ENCODE data around the gene EHMT1.

EHMT1 gene

DNA sequence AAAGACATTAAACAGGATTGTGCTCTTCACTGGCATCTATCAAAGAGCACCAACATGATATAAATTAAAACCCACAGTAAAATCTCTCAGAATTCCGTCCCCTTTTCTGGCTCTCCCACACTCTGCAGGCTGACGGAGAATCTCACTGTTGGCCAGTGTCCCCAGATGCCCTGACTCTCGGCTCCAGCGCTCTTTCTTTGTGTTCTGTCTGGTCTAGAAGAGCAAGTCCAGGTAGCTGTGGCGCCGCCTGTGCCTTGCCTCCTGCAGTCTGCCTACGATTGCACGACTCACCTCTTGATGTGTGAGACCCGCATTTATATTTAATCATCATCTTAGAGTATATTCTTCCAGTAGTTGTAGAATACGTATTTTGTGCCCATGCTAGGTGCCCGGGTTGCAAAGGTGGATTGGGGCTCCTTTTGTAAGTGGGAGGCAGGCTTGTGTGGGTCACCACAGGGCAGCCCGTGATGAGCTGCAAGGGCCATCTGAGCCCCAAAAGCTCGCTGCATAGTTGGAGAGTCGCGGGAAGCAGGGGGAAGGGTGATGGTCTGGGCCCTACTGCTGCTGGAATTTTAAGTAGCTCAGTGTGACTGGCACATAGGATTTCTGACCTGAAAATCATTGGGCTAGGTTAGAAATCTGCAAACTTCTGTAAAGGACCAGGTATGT lies 55.6 kb downstream of the EHMT1 start:
- DNase-seq = no peak

DNA sequence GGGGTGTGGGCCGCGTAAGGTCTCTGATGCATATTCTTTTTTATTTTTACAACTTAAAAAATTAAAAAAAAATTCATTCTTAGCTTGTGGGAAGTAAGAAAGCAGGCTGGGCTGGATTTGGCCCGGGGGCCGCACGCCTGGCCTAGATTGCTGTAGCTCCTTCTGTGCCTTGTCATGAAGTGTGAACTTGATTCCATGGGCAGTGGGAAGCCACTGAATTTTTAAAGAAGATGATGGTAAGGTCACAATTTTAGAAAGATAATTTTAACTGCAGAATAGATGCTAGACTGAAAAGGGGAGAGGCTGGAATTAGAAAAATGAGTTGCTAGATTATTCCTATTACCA lies 56.1 kb downstream of the EHMT1 start:
- DNase-seq = no peak

DNA sequence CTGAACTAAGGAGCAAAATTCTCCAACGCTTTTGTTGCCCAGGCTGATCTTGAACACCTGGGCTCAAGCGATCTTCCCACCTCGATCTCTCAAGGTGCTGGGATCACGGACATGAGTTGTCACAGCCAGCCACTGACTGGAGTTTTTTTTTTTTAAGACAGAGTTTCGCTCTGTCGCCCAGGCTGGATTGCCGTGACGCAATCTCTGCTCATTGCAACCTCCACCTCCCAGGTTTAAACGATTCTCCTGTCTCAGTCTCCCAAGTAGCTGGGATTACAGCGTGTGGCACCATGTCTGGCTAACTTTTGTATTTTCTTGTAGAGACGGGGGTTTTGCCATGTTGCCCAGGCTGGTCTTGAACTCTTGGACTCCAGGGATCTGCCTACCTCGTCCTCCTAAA lies 58.2 kb downstream of the EHMT1 start:
- no peak for DNase-seq

DNA sequence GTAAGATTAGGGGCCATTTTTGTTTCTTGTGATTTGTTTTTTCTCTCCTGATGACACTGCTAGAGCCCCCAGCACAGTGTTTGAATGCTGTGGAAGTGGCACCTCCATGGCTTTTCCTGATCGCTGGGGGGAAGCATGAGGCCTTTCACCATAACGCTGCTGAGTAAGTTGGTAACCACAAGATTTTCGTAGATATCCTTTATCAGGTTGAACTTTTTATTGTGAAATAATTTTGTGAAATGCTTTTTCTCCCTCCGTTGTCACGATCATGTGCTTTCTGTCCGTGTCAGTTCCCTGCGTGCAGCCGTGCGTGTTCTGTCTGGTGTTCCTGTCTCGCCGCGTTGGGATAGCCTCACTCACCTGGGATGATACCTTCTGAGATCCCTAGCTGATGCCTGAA lies 59.4 kb downstream of the EHMT1 start:
- no peak for DNase-seq

DNA sequence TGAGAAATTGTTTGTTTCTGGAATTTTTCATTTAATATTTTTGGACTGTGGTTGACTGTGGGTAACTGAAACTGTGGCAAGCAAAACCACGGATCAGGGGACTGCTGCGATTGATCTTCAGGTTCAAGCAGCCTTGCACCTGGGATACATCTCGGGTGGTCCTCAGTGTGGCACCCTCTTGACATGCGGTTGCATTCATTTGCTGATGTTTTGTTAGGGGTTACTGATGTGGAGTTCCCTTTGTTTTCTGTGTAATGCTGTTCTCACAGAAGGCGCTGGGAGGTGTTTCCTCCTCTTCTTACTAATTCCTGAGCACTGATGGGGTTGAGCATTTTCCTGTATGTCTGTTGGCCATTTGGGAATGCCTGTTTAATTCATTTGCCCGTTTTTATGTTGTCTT lies 60.4 kb downstream of the EHMT1 start:
- DNase-seq = no peak

DNA sequence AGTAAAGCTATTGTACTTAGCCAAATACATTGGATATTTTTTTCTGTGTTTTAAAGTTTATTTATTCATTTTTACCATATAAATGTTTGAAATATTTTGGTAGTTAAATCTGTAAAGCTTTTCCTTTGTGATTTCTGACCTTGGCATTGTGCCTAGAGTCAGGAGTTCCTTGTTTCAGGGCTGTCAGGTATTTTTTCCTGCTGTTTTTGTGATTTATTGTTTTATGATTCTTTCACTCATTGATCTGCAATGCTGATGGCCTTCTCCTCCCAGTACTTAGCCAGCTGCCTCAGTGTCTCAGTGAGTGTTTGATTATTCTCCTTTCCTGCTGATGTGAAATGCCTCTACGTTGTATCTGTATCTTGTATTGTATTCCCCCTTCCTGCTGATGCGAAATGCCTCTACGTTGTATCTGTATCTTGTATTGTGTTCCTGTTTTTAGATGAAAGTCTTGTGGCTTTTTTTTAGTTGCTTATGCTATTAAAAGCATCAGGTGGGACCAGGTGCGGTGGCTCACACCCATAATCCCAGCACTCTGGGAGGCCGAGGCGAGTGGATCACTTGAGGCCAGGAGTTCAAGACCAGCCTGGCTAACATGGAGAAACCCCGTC lies 61.0 kb downstream of the EHMT1 start:
- DNase-seq = no peak

DNA sequence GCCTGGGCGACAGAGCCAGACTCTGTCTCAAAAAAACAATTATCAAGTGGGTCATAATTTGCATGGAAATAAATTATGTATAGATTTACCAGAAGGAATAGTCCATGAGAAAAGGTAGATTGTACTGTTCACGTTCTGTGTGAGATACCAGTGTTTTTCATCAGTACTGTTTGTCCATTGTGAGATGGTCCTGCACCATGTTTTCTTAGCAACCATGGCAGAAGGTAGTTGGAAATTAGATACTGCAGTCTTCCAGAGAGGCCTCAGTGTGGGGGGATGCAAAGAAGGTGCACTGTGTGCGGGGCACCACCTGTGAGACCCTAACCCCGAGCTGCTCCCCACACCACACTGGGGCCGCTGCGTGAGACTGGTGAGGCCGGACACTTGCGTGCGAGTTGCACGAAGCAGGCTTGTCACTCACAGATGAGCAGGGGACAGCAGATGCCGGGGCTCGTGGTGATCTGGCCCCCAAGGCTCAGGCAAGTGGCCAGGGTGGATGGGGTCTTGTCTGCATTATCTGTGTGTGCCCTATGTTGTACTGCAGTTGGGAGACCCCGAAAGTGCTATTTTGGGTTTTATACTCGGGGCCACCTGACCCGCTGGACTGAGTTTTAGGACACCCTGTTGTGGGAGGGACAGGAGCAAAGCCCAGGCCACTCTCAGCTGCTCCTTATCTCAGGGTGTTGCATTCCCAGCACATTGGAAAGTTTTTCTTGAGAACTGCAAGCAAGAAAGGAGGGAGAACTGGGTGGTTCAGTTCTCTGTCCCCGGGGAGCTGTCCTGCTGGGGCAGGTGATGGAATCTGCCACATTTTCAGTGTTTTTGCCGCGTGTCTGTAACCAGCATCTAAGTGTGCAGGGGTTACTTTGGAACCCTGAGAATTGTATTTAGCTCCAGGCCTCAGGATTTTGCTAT lies 61.9 kb downstream of the EHMT1 start:
- DNase-seq = no peak

DNA sequence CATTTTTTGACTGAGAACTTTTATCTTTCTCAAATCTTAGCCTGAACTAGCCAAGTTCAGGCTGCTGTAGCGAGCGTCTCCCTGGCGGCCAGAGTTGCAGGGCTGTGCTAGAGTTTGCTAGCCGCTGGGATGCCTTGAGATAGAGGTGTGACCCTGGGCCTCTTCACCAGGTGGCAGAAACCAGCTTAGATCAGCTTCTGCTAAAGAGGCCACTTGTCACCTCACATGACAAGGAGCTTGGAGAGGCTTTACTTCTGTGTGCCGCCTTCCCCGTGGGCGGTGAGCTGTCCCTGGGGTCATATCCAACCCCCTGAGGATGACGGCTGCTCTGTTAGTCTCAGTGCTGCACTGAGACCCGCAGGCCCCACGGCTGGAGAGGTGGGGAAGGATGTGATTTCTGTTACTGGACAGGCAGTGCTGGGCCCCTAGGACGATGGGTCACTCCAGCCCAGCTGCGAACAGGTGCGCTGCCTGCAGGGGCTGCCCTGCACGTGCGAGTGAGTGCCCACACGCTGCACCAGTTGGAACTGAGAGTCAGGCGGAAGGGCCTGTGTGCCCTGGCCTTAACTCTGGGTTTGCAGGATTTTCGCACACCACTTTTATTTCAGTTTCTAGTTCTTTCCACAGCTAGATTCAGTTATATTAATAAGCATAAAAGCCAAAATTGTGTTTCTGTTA lies 63.8 kb downstream of the EHMT1 start:
- no peak for DNase-seq

DNA sequence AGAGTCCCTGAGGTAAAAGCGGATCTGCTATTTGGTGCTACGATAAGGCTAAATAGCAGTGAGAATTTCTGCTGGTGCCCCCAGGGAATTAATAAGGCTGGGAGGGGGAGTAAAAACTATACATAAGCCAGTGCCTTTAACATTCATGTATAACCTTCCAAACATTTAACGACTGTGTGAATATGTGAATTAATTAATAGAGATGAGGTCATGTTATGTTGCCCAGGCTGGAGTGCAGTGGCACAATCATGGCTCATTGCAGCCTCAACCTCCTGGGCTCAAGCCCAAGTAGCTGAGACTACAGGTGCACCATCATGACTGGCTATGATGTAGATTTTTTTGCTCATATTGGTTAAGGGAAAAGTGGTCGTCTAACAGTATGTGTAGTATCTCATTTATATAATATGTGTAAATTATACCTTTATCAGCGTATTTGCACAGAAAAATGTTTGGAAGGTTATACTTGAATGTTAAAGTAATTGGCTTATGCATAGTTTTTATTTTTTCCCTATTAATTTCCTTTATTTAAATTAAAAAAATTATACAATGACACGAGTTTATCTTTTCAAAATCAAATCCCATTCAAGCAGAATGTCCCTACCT lies 64.6 kb downstream of the EHMT1 start:
- no peak for DNase-seq

DNA sequence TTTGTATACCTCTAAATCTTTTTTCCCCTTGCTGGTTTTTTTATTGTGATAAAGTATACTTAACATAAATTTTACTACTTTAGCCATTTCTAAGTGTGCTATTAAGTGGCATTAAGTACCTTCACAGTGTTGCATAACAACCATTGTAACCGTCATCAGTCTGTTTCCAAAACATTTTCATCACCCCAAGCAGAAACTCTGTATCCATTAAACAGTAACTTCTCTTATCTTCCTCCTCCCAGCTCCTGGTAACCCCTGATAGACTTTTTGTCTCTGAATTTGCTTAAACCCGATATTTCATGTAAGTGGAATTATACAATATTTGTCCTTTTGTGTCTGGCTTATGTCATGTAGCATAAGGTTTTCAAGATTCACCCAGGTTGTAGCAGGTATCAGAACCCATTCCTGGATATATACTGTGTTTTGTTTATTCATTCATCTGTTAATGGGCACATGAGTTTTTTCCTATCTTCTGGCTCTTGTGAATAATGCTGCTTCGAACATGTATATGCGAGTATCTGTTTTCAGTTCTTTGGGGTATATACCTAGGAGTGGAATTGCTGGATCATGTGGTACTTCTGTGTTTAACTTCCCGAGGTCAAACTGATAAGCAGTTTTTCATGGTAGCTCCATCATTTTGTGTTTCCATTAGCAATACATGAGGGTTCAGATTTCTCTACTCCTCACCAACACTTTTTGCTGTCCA lies 66.4 kb downstream of the EHMT1 start:
- no peak for DNase-seq

DNA sequence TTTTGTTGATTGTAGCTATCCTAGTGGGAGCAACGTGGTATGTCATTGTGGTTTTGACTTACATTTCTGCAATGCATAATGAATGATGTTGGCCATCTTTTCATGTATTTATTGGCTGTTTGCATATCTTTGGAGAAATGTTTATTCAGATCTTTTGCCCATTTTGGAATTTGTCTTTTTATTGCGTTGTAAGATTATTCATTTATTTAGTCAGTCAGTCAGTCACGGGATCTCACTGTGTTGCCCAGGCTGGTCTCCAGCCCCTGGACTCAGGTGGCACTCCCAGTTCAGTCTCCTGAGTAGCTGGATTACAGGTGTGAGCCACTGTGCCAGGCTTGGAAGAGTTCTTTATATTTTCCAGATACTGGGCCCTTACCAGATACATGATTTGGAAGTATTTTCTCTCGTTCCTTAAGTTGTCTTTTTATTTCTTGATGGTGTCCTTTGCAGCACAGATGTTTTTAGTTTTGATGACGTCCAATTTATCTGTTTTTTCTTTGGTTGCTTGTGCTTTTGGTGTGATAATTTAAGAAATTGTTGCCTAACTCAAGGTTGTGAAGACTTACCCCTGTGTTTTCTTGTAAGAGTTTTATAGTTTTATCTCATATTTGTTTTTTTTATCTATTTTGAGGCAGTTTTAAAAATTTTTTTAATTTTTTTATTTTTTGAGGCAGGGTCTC lies 67.1 kb downstream of the EHMT1 start:
- DNase-seq = peak; percentile 77

DNA sequence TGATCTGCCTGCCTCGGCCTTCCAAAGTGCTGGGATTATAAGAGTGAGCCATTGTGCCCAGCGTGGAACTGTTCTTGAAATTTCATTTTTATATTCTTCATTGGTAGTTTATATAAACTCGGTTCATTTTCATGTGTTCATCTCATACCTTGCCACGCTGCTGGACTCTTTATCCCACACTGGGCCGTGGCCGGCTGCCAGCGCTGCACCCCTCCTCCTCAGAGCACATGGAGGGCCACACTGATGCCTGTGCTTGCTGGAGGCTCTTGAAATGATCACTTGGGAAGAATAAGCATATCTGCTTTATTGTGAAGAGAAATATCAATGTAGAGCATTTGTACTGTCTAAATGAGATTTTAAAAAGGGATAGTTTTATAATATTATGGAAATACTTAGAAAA lies 69.5 kb downstream of the EHMT1 start:
- no peak for DNase-seq

DNA sequence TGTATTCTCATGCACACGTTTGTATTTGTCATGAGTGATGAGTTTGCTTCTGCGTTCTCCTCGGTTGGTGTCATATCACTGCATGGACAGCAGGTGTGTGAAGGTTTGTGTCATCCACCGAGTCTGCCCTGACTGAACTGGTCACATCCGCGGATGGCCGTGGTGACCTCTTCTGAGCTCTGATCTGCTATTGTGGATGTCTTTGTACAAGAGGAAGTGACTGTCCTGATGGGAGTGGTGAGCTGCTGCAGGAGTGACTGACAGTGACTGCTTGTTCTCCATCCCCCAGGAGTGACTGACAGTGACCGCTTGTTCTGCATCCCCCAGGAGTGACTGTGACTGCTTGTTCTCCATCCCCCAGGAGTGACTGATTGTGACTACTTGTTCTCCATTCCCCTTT lies 69.9 kb downstream of the EHMT1 start:
- DNase-seq = no peak

DNA sequence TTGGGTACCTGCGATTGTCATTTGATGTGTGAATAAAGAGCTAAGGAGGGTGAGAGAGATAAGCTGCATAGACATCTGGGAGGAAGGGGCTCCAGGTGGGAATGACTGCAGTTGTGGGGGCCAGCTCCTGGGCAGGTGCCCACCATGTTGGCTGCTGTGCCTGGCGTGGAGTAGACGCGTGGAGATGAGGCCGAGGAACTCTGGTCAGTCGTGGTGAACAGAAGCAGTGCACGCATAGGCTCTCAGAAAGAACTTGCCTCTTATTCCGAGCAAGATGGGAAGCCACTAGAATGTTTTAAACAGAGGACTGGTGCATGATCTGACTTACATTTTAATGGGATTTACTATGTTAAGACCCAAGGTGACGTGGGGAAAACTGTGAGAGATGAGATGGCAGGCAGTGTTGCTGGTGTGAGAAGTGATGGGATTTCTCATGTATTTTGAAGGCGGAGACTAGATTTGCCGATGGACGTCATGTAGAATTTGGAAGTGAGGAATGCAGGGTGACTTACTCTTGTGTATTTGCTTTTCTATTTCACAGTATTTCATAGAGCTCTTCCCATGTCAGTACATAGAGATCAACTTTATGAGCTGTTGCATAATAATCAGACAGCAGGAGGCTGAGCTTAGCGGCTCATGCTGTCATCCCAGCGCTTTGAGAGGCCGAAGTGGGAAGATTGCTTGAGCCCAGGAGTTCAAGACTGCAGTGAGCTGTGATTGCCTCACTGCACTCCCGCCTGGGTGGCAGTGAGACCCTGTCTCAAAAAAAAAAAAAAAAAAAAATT lies 71.1 kb downstream of the EHMT1 start:
- DNase-seq = peak; percentile 49

DNA sequence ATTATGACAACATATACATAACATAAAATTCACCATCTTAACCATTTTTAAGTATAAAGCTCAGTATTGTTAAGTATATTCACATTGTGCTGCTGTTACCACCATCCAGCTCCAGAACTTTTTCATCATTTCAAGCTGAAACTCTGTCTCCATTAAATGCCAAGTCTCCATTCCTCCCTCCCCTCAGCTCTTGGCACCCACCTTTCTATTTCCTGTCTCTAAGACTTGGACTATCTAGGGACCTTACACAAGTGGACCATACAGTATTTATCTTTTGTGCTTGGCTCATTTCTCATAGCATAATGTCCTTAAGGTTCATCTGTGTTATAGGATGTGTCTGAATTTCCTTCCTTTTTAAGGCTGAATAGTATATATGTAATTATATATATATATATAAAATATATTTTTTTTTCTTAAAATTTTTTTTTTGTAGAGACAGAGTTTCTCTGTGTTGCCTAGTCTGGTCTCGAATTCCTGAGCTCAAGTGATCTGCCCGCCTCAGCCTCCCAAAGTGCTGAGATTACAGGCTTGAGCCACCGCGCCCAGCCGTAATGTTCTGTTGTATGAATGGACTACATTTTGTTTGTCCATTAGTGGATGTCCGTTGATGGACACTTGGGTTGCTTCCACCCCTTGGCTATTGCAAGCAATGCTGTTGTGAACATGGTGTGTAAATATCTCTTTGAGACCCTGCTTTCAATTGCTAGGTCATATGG lies 72.3 kb downstream of the EHMT1 start:
- no peak for DNase-seq

DNA sequence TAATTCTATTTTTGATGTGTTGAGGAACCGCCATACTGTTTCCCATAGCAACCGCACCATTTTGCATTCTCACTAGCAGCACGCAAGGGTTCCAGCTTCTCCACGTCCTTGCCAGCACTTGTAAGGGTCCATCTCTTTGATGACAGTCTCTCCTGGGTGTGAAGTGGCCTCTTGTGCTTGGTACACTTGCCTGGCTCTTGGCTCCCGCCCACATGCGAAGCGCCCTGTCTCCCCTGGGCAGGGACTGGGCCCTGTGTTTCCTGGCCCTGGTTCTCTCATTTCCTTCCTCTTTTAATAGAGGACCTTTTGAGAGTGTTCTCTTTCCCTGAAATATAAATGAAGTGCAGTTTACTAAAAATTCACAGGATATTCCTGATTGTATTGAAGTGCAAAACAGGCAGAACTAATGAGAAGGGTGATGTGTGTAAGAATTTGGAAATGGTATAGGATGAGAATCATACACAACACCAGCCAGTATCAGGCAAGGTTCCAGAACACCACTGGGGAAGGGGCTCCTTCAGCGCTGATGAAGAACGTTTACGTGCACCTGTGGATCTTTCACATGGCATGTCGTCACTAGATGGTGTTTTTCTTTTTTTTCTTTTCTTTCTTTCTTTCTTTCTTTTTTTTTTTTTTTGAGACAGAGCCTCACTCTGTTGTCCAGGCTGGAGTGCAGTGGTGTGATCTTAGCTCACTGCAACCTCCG lies 73.0 kb downstream of the EHMT1 start:
- no peak for DNase-seq

DNA sequence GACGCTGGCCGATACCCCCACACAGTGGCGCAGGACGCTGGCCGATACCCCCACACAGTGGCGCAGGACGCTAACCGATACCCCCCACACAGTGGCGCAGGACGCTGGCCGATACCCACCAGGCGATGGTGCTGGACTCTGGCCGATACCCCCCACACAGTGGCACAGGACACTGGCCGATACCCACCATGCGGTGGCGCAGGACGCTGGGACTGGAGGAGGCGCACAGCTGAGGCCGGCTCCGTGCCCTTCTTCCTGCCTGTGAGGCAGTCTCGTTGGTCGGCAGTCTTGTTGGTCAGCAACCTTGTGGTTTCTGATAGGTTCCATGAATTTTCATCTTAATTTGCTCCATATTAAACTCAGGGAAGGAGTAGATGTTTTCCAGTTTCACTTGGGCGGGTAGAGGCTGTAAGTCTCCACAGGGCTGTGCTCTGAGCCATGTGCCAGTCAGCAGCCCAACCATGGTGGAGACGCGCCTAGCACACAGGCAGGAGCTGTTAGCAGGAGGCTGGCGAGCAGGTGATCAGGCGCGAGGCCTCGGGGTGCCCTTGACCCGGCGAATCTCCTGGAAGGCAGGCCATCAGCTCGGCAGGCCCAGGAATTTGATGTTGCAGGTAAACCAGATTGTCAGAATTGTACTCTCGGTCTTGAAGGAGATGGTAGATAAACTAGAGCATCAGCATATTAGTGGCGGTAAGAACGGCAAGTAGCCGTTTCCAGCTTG lies 75.6 kb downstream of the EHMT1 start:
- no peak for DNase-seq
